Astrocyte (in vitro differentiated cells and primary cell): ENCODE results near the gene ENTHD1. TPM values are rescaled to one million over a fixed set of nuclear protein-coding genes. Genes with fewer than 3 reads are reported as not detected.

Experiments used
- DNase-seq: peaks from one replicate; pipeline ENCODE4 v3.0.0-alpha.2; 2010; ENCODE audit warnings: low read depth
- FAIRE-seq: peaks from 2 replicates; lab custom pipeline; 2011; peaks lifted over from hg19 to GRCh38; lab: Jason Lieb, UNC
- H2AFZ ChIP-seq: 2 replicates; pipeline ENCODE4 v1.6.0; 2012; ENCODE audit warnings: low read depth, low read length, inconsistent platforms
- H3K27ac ChIP-seq: 2 replicates; pipeline ENCODE4 v1.5.1; 2011; ENCODE audit warnings: low read depth, low read length, inconsistent platforms
- H3K27me3 ChIP-seq: 2 replicates; pipeline ENCODE4 v1.6.0; 2011; ENCODE audit warnings: low read length, inconsistent platforms; ENCODE audit not compliant: insufficient read depth
- H3K36me3 ChIP-seq: 2 replicates; pipeline ENCODE4 v1.5.1; 2011; ENCODE audit warnings: low read length, inconsistent platforms; ENCODE audit not compliant: insufficient read depth
- H3K4me1 ChIP-seq: 2 replicates; pipeline ENCODE4 v1.5.1; 2011; ENCODE audit warnings: low read length, inconsistent platforms; ENCODE audit not compliant: insufficient read depth
- H3K4me2 ChIP-seq: 2 replicates; pipeline ENCODE4 v1.6.0; 2012; ENCODE audit warnings: low read length, inconsistent platforms
- H3K4me3 ChIP-seq: 2 replicates; pipeline ENCODE4 v1.5.1; 2011; ENCODE audit warnings: low read depth, mild to moderate bottlenecking, low read length, inconsistent platforms; ENCODE audit not compliant: insufficient read depth
- H3K79me2 ChIP-seq: 2 replicates; pipeline ENCODE4 v1.6.0; 2012; ENCODE audit warnings: mild to moderate bottlenecking, low read length, inconsistent platforms; ENCODE audit not compliant: insufficient read depth
- H3K9ac ChIP-seq: 2 replicates; pipeline ENCODE4 v1.6.0; 2012; ENCODE audit warnings: mild to moderate bottlenecking, low read length, inconsistent platforms
- H3K9me3 ChIP-seq: 2 replicates; pipeline ENCODE4 v1.5.1; 2012; ENCODE audit warnings: low read depth, mild to moderate bottlenecking, low read length, inconsistent platforms; ENCODE audit not compliant: insufficient read depth
- H4K20me1 ChIP-seq: 2 replicates; pipeline ENCODE4 v1.6.0; 2012; ENCODE audit warnings: low read length, inconsistent platforms; ENCODE audit not compliant: insufficient read depth
- H3K27ac Mint-ChIP-seq: one replicate; pipeline ENCODE4 v1.8.0; 2021; ENCODE audit warnings: mild to moderate bottlenecking, mixed read lengths; ENCODE audit not compliant: unreplicated experiment
- H3K27me3 Mint-ChIP-seq: one replicate; pipeline ENCODE4 v1.8.0; 2021; ENCODE audit warnings: low read depth, mixed read lengths; ENCODE audit not compliant: unreplicated experiment
- H3K36me3 Mint-ChIP-seq: one replicate; pipeline ENCODE4 v1.8.0; 2021; ENCODE audit warnings: low read depth, mixed read lengths; ENCODE audit not compliant: unreplicated experiment
- H3K4me1 Mint-ChIP-seq: one replicate; pipeline ENCODE4 v1.8.0; 2021; ENCODE audit warnings: low read depth, mixed read lengths; ENCODE audit not compliant: unreplicated experiment
- H3K4me3 Mint-ChIP-seq: one replicate; pipeline ENCODE4 v1.8.0; 2021; ENCODE audit warnings: mild to moderate bottlenecking, moderate library complexity, mixed read lengths; ENCODE audit not compliant: unreplicated experiment
- H3K9me3 Mint-ChIP-seq: one replicate; pipeline ENCODE4 v1.8.0; 2021; ENCODE audit warnings: mild to moderate bottlenecking, mixed read lengths; ENCODE audit not compliant: unreplicated experiment
- CTCF ChIP-seq: IDR thresholded peaks from 2 replicates; pipeline ENCODE4 v1.5.1; 2011; ENCODE audit warnings: low read depth, mild to moderate bottlenecking, inconsistent platforms, low read length, moderate library complexity; ENCODE audit not compliant: insufficient read depth
- EZH2 ChIP-seq: IDR thresholded peaks from 2 replicates; pipeline ENCODE4 v1.6.1; 2012; ENCODE audit warnings: mild to moderate bottlenecking, low read length, inconsistent platforms; ENCODE audit not compliant: insufficient read depth
- total RNA-seq: library from RNA; stranded (reverse); gene quantifications from 2 replicates; pipeline ENCODE4 v1.2.1, GENCODE V29; 2021

The ENTHD1 gene
- total RNA-seq, 1 donor from 2014 or later = not detected

- H3K4me3 Mint-ChIP-seq = no peak overlapping the region
- no peak overlapping the region for H3K9ac ChIP-seq
- no peak for TF ChIP-seq EZH2
- H4K20me1 ChIP-seq = no peaks in the 10 kb centered on the region
- peaks cover 2% of the 10 kb centered on the region for H3K4me1 Mint-ChIP-seq
- H3K79me2 ChIP-seq = no peaks in the 10 kb centered on the region
- no peak overlapping the region for H2AFZ ChIP-seq
- peaks cover 17% of the 10 kb centered on the region for H3K27me3 ChIP-seq
- H3K4me3 ChIP-seq = no peak overlapping the region
- H3K9me3 Mint-ChIP-seq = no peaks in the 10 kb centered on the region
- H3K27ac ChIP-seq = no peak overlapping the region
- H3K9me3 ChIP-seq = no peaks in the 10 kb centered on the region
- H3K36me3 Mint-ChIP-seq = no peaks in the 10 kb centered on the region
- FAIRE-seq (no peak), DNase-seq (no peak)
- no peaks in the 10 kb centered on the region for H3K4me1 ChIP-seq
- no peaks in the 10 kb centered on the region for H3K27me3 Mint-ChIP-seq
- no peak overlapping the region for H3K4me2 ChIP-seq
- no peak overlapping the region for H3K27ac Mint-ChIP-seq
- H3K36me3 ChIP-seq = no peaks in the 10 kb centered on the region
Observed at GRCh38 chr22:39785232-39785631, 108.3 kb downstream of the ENTHD1 start.

- DNase-seq (no peak), FAIRE-seq (no peak)
- Histone ChIP-seq H3K36me3 (no peaks in the 10 kb centered on the region), H2AFZ (no peak overlapping the region), H3K27ac (no peak overlapping the region), H3K4me1 (no peaks in the 10 kb centered on the region), H3K9me3 (no peaks in the 10 kb centered on the region), H3K9ac (no peak overlapping the region), H3K4me2 (no peak overlapping the region), H3K27me3 (peaks cover 9% of the 10 kb centered on the region), H3K79me2 (no peaks in the 10 kb centered on the region), H3K4me3 (no peak overlapping the region), H4K20me1 (no peaks in the 10 kb centered on the region)
- Mint-ChIP-seq H3K27ac (no peak overlapping the region), H3K4me3 (no peak overlapping the region), H3K27me3 (no peaks in the 10 kb centered on the region), H3K4me1 (peaks cover 7% of the 10 kb centered on the region), H3K36me3 (no peaks in the 10 kb centered on the region), H3K9me3 (no peaks in the 10 kb centered on the region)
- no peak for TF ChIP-seq CTCF
- TF ChIP-seq EZH2 = no peak
Observed at GRCh38 chr22:39777716-39778454, 115.7 kb downstream of the ENTHD1 start.

- no peak overlapping the region for H3K4me3 ChIP-seq
- no peaks in the 10 kb centered on the region for H3K79me2 ChIP-seq
- no peak for TF ChIP-seq CTCF
- H4K20me1 ChIP-seq = no peaks in the 10 kb centered on the region
- FAIRE-seq = no peak
- no peak overlapping the region for H2AFZ ChIP-seq
- H3K4me2 ChIP-seq = no peak overlapping the region
- H3K9me3 ChIP-seq = no peaks in the 10 kb centered on the region
- no peak overlapping the region for H3K27ac Mint-ChIP-seq
- DNase-seq = no peak
- H3K4me1 Mint-ChIP-seq = peaks cover 7% of the 10 kb centered on the region
- H3K4me1 ChIP-seq = no peaks in the 10 kb centered on the region
- no peak overlapping the region for H3K4me3 Mint-ChIP-seq
- no peak overlapping the region for H3K9ac ChIP-seq
- no peaks in the 10 kb centered on the region for H3K27me3 Mint-ChIP-seq
- no peaks in the 10 kb centered on the region for H3K36me3 Mint-ChIP-seq
- H3K36me3 ChIP-seq = no peaks in the 10 kb centered on the region
- peaks cover 9% of the 10 kb centered on the region for H3K27me3 ChIP-seq
- no peaks in the 10 kb centered on the region for H3K9me3 Mint-ChIP-seq
- no peak overlapping the region for H3K27ac ChIP-seq
Observed at GRCh38 chr22:39776295-39777009, 117.1 kb downstream of the ENTHD1 start.
